Stimulated activated CD8-positive, alpha-beta memory T cell treated with anti-CD3 and anti-CD28 coated beads, Interleukin-15, amount 100 ng/mL, for 1 hour (primary cell): ENCODE results near the gene TMPRSS6.
"Not testable (repeated sequence)": the region's sequence is repeated elsewhere in the genome, so short reads cannot be mapped to it uniquely, and the experiment has no call there.

Experiments used
- DNase-seq: peaks from one replicate; pipeline ENCODE4 v3.0.0-alpha.2; 2020; ENCODE audit warnings: low read depth

Gene TMPRSS6

DNA sequence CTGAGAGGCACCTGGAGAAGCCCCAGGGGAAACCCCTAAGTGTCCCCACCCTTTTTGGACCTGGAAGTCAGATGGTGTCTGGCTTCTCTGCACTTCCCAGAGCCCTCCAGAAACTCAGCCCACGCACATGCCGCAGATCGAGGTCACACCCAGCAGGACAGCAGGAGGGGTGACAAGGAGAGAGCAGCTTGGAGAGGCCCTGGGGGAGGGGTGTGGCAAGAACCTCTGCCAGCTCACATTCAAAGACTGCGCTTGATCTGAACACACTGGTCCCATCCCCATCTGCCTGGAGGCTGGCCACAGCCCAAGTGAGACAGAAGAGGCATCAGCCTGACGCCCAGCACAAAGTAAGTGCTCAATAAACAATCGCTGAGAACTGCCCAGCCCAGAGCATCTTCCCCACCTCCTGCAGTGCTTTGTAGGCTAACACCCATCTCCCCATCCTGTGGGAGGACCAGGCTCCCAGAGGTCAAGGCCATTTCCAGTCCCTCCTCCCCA is 21.4 kb downstream of the TMPRSS6 start:
- no peak for DNase-seq

DNA sequence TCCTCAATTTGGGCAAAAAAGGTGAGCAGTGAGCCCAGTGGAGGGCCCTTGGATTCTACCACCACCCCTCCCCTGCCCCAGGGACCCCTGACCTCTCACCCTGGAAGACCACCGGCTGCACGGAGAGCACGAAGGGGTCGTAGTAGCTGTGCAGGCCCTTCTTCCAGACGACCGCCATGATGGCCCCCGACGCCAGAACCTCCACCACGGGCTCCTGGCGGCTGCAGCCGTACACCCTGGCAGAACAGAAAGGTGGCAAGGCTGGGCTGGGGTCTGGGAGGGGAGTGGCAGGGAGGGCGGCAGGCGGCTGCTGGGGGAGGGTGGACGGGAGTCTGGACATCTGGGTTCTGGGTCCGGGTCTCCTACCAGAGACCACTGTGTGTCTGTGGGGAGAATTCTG is 23.3 kb downstream of the TMPRSS6 start:
- DNase-seq, result no peak

DNA sequence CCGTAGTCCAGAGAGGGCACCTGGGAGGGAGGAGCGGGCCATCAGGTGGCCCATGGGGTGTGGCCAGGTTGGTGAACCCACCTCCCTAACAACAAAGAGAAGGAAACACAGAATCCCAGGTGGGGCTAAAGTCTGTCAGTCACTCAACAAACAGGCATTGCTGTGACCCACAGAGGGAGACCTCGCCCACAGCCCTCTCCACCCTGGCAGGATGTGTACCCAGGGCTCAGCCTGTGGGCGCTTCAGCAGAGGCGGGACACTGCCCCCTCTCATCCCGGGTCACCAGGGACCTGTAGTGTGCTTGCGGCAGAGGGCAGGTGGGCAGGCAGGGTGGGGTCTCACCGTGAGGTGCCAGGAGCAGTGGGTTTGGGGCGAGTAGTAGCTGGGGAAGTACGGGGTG is 25.1 kb downstream of the TMPRSS6 start:
- DNase-seq, result no peak

DNA sequence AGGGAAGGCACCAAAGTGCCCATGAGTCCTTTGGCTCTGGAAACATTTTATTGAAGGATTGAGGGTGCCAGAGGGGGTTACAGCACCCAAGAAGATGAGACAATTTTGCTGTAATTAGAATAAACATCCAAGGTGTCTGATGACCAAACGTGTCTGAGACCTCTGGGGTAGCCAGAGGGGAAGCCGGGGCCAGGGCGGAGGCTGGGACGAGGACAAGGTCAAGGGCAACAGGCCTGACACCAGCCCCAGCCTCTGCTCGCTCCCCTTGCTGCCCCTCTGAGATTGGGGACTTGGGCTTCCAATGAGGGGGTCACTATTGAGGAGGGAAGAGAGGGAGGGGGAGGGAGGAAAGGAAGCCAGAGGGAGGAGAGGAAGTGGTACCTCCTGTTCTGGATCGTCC is 25.6 kb downstream of the TMPRSS6 start:
- no peak for DNase-seq

DNA sequence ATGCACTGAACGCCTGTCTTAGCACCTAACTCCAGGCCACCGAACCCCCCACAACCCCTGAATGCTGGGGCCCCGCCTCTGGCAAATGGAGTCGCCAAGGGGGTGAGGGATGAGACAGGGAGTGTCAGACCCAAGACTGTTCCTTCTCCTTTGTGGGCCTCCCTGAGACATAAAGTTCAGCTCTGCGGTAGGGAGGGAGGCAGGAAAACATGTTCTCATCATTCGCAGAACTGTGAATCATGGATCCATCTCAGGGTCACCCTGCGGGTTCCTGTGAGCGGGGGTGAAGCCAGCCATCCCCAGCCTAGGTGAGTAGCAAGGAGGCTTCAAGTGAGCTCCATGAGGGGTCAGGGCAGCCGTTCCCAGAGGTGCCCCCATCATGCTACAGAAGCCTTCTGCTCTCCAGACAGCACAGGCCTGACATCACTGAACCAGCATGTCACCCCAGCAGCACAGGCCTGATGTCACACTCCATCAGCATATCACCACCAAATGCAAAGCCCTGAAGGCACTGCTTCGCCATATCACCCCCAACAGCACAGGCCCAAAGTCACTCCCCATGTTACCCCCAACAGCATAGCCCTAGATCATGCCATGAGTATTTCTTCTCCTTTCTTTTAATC is 27.2 kb downstream of the TMPRSS6 start:
- no peak for DNase-seq

DNA sequence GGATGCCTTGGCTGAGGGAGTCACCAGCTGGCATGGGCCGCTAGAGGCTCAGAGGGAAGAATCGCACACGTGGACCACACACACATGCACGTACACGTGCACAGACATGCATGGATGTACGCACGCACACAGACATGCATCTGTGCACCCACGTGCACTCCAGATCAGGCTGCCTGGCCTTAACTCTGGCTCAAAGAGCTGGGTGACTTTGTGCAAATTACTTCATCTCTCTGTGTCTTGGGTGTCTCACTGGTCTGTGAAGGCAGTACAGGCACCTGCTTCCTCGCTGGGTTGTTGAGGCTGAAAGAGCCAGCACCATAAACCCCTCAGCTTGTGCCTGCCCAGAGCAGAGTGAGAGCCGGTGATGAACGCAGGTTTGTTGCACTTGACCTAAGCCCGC is 28.7 kb downstream of the TMPRSS6 start:
- DNase-seq, result no peak

DNA sequence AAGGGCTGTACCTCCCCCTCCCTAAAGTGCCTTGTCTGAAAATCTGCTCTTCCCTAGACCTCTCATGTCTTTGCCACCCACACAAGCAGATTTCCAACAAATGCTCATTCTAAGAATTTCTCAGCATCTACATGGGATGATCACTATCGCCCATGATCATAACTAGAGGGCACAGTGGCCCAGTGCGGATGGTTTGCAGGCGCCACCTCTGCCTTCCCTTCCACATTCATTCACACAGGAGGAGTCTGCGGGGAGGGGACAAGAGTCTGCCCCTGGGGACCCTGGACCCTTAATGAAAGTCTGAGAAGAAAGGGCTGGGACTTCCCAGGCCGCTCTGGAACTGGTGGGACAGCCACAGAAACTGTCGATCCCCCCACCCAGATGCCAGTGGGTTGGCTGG is 29.1 kb downstream of the TMPRSS6 start:
- DNase-seq, result no peak

DNA sequence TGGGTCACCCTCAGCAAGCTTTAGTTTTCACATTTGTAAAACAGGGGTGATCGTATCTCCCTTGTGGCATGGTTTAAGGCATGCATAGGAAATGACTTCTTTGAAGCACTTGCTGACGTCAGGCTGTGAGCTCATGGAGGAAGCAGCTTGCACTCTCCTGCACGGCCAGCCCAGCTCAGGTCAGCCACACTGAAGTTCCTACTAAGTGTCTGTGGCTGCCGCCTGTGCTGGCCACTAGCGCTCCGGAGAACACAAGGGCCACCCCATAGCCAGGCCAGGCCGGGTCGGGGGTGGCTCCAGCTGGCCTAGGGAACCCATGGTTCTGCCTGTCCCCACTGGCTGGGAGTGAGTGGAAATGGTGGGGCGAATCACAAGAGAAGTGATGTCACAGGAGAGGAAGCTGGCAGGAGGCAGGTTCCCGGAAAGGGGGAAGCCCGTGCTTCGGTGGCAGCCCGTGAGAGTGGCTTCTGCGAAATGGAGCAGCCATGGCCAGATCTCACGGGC is 29.8 kb downstream of the TMPRSS6 start:
- DNase-seq, result peak; percentile 73

DNA sequence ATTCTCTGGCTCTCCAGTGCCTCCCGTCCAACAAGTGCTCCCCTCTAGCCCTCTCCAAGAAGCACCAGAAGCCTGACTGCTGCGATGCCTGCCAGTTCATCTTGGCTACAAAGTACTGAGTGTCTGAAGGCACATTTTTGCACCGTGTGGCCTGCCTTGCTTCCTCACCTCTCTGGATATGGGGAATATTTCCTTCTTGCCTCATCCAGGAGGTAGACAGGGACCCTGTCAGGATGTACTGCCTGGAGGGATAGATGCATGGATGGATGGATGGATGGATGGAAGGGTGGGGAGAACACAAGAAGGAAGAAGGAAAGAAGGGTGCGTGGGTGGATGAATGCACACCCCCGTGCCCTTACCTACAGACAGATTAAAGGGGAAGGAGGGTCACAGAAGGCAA is 30.4 kb downstream of the TMPRSS6 start:
- no peak for DNase-seq

DNA sequence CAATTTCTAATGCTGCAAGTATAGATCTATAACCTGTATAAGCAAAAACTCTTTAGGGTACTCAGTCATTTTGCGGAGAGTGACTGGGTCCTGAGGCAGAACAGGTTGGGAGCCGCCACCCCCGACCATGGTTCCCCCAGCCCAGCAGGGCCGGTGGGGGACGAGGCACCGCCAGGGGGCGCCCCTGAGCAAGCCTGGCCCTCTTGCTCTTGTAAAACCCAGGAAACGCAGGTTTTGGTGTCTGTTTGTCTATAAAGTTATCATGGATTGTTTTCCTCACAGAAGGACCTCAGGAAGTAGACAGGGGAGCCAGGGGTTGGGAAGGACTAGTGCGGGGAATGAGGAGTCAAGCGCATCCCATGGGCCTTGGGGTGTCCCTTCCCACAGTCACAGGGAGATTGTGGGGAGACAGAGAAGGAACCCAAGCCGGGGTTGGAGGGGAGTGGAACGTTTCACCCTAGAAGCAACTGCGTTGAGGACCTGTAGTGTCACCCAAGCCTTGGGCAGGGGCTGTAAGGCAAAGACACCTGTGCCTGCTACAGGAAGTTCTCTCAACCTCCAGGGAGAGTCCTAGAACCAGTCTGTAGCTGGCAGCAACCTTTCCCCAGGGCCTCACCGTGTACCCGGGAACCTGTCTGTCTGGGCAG is 31.6 kb downstream of the TMPRSS6 start:
- DNase-seq, result peak; percentile 73

DNA sequence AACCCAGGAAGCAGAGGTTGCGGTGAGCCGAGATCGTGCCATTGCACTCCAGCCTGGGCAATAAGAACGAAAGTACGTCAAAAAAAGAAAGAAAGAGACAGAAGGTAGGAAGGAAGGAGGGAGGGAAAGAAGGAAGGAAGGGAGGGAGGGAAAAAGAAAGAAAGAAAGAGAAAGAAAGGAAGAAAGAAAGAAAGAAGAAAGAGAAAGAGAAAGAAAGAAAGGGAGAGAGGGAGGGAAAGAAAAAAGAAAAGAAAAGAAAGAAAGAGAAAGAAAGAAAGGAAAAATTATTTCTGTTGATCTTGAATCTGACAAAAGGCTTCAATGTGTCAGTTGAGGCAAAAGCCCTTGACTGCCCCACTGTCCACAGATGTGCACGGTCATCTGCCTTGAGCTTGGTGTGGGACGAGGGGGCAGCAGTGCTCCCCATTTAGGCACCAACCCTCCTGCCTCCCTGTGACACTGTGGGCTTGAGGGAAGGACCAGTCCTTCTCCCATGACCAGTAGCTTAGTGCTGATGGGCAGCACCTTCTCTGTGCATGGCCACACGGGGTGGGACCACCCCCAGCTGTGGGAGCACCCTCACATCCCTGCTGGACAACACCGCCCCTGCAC is 33.6 kb downstream of the TMPRSS6 start:
- DNase-seq, result no peak

DNA sequence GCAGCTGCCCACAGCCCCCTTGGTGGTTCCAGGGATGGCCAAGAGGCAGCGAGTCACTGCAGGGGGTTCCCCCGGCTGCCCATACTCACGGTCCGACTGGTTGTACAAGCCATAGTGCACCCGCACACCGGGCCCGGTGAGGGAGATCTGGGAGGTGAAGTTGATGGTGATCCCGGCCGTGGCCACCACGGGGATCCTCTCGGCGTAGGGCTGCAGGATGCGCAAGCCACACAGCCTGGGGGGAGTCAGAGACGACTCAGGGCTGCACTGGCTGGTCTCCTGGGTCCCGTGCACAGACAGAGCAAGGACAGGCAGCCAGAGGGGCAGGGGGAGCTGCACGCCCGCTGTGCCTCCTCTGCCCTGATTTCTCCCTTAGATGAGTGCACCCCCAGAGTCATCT is 34.5 kb downstream of the TMPRSS6 start:
- no peak for DNase-seq

DNA sequence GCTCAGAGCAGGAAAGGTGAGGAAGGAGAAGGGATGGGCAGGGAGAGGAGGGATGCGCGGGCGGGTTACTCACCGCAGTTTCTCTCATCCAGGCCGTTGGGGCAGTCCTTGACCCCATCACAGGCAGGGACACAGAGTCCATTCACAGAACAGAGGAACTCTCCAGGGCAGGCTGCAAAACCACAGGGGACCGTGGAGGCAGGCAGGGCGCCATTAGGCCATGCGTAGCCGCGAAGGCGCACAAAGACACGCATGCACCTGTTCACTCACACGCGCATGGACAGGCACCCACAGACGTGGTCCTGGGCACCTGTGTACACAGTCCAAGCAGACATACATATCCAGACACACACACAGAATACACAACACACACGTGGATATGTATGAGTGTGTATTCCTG is 35.0 kb downstream of the TMPRSS6 start:
- no peak for DNase-seq

DNA sequence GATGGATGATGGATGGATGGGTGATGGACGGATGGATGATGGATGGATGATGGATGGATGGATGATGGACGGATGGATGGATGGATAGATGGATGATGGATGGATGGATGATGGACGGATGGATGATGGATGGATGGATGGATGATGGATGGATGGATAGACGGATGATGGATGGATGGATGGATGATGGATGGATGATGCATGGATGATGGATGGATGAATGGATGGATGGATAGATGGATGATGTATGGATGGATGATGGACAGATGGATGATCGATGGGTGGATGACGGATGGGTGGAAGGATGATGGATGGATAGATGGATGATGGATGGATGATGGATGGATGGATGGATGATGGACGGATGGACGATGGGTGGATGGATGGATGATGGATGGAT is 36.8 kb downstream of the TMPRSS6 start:
- no peak for DNase-seq

DNA sequence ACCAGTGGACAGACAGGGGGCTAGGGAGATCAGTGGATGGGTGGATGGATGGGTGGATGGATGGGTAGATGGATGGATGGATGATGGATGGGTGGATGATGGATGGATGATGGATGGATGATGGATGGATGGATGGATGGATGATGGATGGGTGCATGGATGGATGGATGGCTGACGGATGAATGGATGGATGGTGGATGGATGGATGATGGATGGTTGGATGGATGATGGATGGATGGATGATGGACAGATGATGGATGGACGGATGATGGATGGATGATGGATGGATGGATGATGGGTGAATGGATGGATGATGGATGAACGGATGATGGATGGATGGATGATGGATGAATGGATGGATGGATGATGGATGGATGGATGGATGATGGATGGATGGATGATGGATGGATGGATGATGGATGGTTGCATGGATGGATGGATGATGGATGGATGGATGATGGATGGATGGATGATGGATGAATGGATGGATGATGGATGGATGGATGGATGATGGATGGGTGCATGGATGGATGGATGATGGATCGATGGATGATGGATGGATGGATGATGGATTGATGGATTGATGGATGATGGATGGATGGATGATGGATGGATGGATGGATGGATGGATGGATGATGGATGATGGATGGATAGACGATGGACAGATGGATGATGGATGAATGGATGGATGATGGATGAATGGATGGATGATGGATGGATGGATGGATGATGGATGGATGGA is 37.5 kb downstream of the TMPRSS6 start:
- not testable (repeated sequence) for DNase-seq

DNA sequence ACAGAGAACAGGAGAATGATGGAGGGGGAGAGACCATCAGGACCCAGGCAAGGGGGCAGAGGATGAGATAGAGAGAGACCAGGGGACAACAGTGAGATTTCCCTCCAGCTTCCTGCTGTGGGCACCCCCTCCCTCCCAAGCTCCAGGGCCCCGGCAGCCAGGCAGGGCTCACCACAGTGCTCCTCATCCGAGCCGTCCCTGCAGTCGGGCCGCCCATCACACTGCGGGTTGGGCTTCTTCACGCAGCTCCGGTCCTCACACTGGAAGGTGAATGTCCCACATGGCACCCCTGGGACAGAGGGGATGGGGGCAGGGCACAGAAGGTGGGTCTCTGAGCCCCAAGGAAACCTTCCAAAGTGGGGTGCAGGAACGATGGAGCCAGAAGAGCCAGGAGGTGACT is 38.8 kb downstream of the TMPRSS6 start:
- DNase-seq, result no peak

DNA sequence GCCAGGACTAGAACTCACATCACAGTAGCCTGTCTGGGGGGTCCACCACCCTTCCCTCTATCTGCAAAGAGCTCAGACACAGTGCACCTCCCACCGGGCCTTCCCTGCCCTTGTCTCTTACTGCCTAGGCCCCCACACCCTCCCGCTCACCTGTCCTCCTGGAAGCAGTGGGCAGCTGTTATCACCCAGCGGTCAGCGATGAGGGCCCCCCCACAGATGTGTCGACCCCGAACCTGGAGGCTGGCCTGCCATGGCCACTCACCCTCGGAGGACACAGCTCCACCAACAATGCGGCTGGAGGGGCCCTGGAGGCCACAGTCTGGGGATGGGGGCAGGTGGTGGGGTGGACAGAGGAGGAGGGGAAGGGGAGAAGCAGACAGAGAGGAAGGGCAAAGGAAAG is 39.2 kb downstream of the TMPRSS6 start:
- DNase-seq, result no peak

DNA sequence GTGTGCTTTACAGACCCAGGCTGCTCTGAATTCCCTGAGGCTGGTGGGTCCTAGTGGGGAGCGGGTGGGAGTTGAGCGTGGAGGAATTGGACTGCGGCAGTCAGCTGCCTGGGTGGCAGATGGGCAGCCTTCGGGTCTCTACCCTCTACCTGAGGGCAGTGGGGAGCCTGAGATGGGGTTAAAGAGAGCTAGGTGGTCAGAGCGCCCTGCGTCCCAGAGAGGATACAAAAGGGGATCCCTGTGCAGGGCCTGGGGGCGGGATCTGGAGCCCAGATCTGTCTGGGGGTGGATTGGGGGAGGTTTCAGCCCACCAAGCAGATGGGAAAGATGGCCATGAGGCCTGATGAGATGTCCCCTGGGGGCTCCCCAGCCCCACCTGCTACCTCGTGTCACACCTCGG is 39.8 kb downstream of the TMPRSS6 start:
- DNase-seq, result no peak

DNA sequence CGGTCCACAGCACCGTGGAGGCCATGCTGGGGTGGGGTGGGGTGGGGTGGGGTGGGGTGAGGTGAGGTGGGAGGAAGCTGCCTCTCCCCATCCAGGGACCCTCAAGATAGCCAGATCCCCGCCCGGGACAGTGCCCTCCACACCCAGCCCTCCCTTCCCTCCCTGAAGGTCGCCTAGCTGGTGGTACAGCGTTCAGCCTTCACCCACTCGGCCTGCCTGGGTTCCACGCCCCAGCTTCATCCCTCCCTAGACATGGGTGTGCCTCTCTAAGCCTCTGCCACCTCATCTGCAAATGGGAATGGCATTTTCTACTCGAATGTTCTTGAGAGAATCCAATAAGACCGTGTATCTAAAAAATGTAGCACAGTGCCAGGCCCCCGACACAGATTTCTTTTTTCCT is 40.2 kb downstream of the TMPRSS6 start:
- no peak for DNase-seq

DNA sequence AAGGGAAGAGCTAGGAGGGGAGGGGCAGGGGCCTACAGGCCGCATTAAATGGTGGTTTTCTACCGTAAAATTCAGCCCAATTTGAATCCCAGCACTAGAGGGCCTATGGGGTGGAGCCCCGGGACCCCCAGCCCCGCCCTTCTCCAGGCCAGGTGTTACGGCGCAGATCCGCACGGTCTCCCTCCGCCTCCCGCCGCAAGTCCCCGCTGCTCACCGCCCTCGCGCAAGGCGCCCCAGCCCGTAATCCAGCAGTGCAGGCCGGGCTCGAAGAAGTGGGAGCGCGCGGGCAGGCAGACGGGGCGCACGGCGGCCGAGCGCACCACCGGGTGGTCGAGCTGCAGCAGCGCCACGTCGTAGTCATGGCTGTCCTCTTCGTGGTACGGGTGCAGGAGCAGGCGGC is 40.7 kb downstream of the TMPRSS6 start:
- no peak for DNase-seq

DNA sequence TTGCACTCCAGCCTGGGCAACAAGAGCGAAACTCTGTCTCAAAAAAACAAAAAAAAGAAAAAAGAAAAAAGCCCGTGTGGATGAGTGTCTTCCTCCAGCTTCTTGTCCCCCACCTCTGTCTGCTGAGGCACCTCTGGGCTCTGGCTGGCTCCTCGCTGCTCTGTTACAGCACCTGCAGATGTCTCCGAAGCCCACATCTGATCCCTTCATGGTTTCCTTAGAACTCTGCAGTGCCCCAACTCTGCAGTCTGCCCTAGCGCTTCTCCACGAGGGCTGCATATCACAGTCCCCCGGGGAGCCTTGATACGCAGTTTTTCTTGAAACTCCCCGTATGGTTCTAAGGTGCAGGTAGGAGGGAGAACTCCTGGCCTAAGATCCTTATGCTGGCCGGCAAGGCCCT is 42.1 kb downstream of the TMPRSS6 start:
- DNase-seq, result no peak

DNA sequence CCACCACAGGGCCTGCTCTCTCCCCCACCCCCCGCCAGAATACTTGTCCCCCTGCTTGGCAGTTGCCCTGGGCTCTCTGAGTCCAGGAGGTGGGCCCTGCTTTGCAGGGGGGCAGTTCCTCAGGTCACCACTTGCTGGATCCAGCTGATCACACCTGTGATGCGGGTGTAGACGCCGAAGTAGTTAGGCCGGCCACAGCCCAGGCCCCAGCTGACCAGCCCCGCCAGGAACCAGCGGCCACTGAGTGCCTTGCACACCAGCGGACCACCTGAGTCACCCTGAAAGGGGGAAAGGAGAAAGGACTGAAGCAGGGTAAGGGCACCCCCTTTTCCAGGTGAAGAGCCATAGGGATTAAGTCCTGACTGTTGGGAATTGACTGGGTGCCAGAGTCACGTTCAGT is 43.6 kb downstream of the TMPRSS6 start:
- no peak for DNase-seq

DNA sequence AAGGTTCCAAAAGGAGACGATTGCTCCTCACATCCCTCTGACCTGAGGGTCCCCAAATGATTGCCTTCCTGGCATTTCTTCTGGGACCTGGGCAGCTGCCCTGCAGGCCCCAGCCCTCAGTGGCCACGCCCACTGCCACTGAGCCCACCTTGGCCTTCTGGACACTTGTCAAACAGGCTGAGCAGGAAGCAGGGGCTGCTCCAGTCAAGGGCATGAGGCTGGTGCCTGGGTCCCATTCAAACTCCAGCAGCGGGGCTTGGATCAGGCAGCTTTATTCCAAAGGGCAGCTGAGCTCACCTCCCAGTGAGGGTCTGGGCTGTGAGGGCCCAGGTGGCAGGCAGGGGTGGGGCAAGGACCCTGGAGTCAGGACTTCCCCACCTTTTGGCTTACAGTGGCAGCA is 44.3 kb downstream of the TMPRSS6 start:
- DNase-seq, result no peak
